ENCODE measurements around the gene FAM120AOS. TPM values are rescaled to one million over a fixed set of nuclear protein-coding genes. Genes with fewer than 3 reads are reported as not detected.
A peak's percentile ranks its signal among the peaks of the same experiment; 100 is the strongest.

The FAM120AOS gene
- 10 to 100 TPM; 32.8 to 36.4 TPM for total RNA-seq

- Mint-ChIP-seq H3K9me3 (no peaks in the 10 kb centered on the region), H3K27me3 (no peaks in the 10 kb centered on the region), H3K36me3 (ENCODE audit: low read depth) (peaks cover 61% of the 10 kb centered on the region), H3K4me3 (peak within 1 kb of the TSS; percentile 78), H3K4me1 (ENCODE audit: low read depth) (peaks cover 48% of the 10 kb centered on the region), H3K27ac (peak within 1 kb of the TSS; percentile 86)
- no peak for TF ChIP-seq CTCF (IDR thresholded peaks at IDR 0.05)
- intact Hi-C loops (cut with micrococcal nuclease): loop anchor here (10.0 kb wide), 1 partner anchor 112 kb away; no protein-coding TSS in a partner anchor
- ChIA-PET CTCF (interaction anchor here (2.2 to 2.4 kb wide), 2 partner anchors 11 to 113 kb away, joined by 18 to 21 read pairs; no protein-coding TSS in a partner anchor), POLR2A (interaction anchor here (0.5 to 4.7 kb wide), 12 partner anchors 10 to 697 kb away, joined by 3 to 31 read pairs (median 4); no protein-coding TSS in a partner anchor)
- peak; percentile 95 for DNase-seq
- peak; percentile 62 for ATAC-seq
Measured at GRCh38 chr9:93453047-93453914, at the start of gene FAM120AOS. TSS of gene FAM120AOS (minus strand) at chr9:93453581. CDS start at chr9:93452709, 872 bp downstream.

- TF ChIP-seq CTCF (IDR thresholded peaks at IDR 0.05): no peak
- CTCF ChIA-PET: interaction anchor here (1.2 kb wide), 1 partner anchor 65 kb away, joined by 3 read pairs; no protein-coding TSS in a partner anchor
- Mint-ChIP-seq H3K27ac (peak overlapping the region; percentile 78), H3K4me3 (peak overlapping the region; percentile 38), H3K4me1 (ENCODE audit: low read depth) (peaks cover 44% of the 10 kb centered on the region), H3K27me3 (no peaks in the 10 kb centered on the region), H3K9me3 (no peaks in the 10 kb centered on the region), H3K36me3 (ENCODE audit: low read depth) (peaks cover 69% of the 10 kb centered on the region)
- POLR2A ChIA-PET: interaction anchor here (1.0 kb wide), 1 partner anchor 47 kb away, joined by 3 read pairs; no protein-coding TSS in a partner anchor
- DNase-seq (no peak), ATAC-seq (peak; percentile 24)
- intact Hi-C loops (cut with micrococcal nuclease): no loop called here
Measured at GRCh38 chr9:93501406-93501805, 48.0 kb upstream of the FAM120AOS start.

GRCh38 chr9:93500571-93501298, 47.4 kb upstream of the FAM120AOS start:
- TF ChIP-seq CTCF (IDR thresholded peaks at IDR 0.05): no peak
- Mint-ChIP-seq H3K27me3 (no peaks in the 10 kb centered on the region), H3K4me3 (peak overlapping the region; percentile 38), H3K36me3 (ENCODE audit: low read depth) (peaks cover 68% of the 10 kb centered on the region), H3K4me1 (ENCODE audit: low read depth) (peaks cover 41% of the 10 kb centered on the region), H3K27ac (peak overlapping the region; percentile 78), H3K9me3 (no peaks in the 10 kb centered on the region)
- intact Hi-C loops (cut with micrococcal nuclease): no loop called here
- DNase-seq (no peak), ATAC-seq (no peak)
- ChIA-PET CTCF (interaction anchor here (1.2 kb wide), 1 partner anchor 65 kb away, joined by 3 read pairs; no protein-coding TSS in a partner anchor), POLR2A (no interaction called here)

GRCh38 chr9:93496285-93496684, 42.9 kb upstream of the FAM120AOS start:
- TF ChIP-seq CTCF (IDR thresholded peaks at IDR 0.05): no peak
- CTCF ChIA-PET: no interaction called here
- no peak overlapping the region for H3K27ac Mint-ChIP-seq

More at GRCh38 chr9:93496285-93496684, 42.9 kb upstream of the FAM120AOS start:
- H3K4me1 Mint-ChIP-seq (ENCODE audit: low read depth): peaks cover 22% of the 10 kb centered on the region
- no peak for ATAC-seq
- H3K27me3 Mint-ChIP-seq: no peaks in the 10 kb centered on the region
- H3K36me3 Mint-ChIP-seq (ENCODE audit: low read depth): peaks cover 48% of the 10 kb centered on the region
- intact Hi-C loops (cut with micrococcal nuclease): no loop called here
- no peaks in the 10 kb centered on the region for H3K9me3 Mint-ChIP-seq
- no peak overlapping the region for H3K4me3 Mint-ChIP-seq
- DNase-seq: no peak
- POLR2A ChIA-PET: no interaction called here
